C4-2B (cell line): Measurements from ENCODE around the gene VTI1A.

Experiments used
- ZFX ChIP-seq: fragments of 450-650 bp; IDR thresholded peaks from 2 replicates; pipeline ENCODE4 v1.6.1; 2017
- TF ChIP-seq, protein P1 (sequence below): fragments of 450-650 bp; conservative IDR thresholded peaks from 2 replicates; pipeline ENCODE4 v1.5.1; 2017; ENCODE audit warnings: mild to moderate bottlenecking

DNA sequence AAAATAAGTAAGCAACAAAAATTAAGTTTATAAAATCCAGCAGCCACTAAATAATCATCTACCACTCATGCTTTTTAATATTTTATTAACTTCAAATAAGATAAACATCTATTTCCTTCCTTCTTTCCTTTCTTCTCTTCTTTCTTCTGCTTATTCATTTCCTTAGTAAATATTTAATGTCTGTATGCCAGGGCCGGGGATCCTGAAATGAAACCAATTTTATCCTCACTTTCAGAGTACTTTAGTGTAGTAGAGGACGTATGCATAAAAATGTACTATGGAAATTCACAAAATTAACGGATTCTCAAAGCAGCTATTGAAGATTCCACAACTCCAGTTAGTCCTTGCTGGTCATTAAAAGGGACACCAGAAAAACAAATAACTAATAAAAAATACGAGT lies 224.7 kb downstream of the VTI1A start:
- TF ChIP-seq, protein P1, sequence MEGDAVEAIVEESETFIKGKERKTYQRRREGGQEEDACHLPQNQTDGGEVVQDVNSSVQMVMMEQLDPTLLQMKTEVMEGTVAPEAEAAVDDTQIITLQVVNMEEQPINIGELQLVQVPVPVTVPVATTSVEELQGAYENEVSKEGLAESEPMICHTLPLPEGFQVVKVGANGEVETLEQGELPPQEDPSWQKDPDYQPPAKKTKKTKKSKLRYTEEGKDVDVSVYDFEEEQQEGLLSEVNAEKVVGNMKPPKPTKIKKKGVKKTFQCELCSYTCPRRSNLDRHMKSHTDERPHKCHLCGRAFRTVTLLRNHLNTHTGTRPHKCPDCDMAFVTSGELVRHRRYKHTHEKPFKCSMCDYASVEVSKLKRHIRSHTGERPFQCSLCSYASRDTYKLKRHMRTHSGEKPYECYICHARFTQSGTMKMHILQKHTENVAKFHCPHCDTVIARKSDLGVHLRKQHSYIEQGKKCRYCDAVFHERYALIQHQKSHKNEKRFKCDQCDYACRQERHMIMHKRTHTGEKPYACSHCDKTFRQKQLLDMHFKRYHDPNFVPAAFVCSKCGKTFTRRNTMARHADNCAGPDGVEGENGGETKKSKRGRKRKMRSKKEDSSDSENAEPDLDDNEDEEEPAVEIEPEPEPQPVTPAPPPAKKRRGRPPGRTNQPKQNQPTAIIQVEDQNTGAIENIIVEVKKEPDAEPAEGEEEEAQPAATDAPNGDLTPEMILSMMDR, result no peak
- no peak for TF ChIP-seq ZFX
